ENCODE data around the gene TBCB.
"Not testable (repeated sequence)": the region's sequence is repeated elsewhere in the genome, so short reads cannot be mapped to it uniquely, and the experiment has no call there.

TBCB gene

DNA sequence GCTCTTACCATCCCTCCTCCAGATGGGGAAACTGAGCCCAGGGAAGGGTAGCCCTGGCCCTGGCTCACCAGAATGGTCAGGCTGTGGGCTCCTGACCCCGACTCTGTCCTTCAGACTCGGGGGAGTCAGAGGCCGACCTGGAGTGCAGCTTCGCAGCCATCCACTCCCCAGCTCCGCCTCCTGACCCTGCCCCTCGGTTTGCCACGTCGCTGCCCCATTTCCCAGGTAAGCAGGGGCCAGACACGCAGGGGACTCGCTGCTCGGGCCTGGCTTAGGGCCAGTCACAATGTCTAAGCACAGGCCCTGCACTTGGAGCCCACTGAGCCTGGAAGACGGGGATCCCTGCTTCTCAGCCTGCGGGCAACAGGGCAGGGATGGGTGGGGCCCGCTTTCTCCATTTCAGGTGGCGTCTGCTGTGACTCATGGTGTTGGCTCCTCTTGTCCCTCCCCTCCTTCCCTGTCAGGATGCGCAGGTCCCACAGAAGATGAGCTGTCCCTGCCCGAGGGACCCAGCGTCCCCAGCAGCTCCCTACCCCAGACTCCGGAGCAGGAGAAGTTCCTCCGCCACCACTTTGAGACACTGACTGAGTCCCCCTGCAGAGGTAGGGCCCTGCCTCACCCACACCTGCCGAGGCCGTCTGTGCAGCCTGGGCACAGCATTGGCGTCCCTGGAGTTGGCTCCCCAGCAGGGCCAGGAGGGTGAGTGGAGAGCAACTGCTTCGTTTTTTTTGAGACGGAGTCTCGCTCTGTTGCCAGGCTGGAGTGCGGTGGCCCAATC lies 13.5 kb upstream of the TBCB start:
- DNase-seq (ENCODE audit: low read depth): no peak

DNA sequence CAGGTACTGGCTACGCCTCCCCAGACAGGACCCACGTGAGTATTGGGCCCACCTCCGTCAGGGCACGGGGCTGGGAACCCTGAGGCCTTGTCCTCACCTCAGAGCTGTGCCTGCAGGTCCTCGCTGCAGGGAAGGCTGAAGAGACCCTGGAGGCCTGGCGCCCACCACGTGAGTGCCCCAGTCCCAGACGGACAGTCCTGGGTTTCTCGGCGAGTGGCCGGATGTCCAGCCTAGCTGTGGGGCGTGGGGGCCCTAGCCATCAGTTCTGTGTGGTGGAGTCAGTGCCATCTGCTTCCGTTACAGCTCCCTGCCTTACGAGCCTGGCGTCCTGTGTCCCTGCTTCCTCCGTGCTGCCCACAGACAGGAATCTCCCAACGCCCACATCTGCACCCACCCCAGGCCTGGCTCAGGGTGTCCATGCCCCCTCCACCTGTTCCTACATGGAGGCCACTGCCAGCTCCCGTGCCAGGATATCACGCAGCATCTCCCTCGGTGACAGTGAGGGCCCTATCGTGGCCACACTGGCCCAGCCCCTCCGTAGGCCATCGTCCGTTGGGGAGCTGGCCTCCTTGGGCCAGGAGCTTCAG lies 12.1 kb upstream of the TBCB start:
- no peak for DNase-seq (ENCODE audit: low read depth)

DNA sequence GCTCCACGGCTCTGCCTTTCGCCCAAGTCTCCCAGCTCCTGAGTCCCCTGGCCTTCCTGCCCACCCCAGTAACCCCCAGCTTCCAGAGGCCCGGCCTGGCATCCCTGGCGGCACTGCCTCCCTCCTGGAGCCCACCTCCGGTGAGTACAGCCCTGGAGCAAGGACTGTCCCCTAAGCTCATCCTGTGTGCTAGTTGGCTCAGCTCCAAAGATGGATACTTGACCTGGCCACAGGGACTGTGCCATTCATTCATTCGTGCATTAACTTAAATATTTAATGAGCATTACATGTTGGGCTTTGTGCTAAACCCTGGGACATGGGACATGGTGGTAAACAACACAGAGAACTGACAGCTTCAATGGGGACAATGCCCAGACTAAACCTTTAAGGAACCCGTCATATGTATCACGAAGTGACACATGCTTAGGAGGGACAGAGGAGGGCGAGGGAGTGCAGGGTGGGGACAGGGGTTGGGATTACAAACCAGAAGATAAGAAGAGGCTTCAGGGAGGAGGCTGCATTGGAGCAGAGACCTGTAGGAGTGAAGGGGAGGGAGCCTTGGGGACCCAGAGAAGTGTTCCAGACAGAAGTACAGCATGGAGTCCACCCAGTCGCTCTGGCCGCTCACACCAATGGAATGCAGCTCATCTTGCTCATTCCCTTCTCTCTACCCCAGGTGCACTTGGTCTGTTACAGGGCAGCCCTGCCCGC lies 11.3 kb upstream of the TBCB start:
- DNase-seq (ENCODE audit: low read depth): no peak

GRCh38 chr19:36106441-36106840 lies 8.8 kb upstream of the TBCB start:
- DNase-seq (ENCODE audit: low read depth): no peak

GRCh38 chr19:36106991-36107390 lies 8.3 kb upstream of the TBCB start:
- no peak for DNase-seq (ENCODE audit: low read depth)

GRCh38 chr19:36108684-36109083 lies 6.6 kb upstream of the TBCB start:
- DNase-seq (ENCODE audit: low read depth): no peak

GRCh38 chr19:36110487-36111199 lies 4.6 kb upstream of the TBCB start, which contains the start of gene OVOL3:
OVOL3 (plus strand) TSS chr19:36111143; CDS start chr19:36111203, 60 bp downstream.
- no peak for DNase-seq (ENCODE audit: low read depth)

DNA sequence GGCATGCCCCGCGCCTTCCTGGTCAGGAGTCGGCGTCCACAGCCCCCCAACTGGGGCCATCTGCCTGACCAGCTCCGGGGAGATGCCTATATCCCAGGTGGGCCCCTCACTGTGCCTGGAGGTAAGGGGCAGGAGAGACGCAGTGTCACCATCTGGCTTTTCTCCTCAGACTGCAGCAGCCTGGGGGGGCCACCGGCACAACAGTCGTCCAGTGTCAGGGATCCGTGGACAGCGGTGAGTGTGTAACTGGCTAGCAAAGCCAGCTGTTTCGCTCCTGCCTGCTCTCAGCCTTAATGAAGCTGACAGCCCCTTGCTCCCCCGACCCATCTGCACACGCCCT lies 4.1 kb upstream of the TBCB start:
- no peak for DNase-seq (ENCODE audit: low read depth)

GRCh38 chr19:36112678-36113077 lies 2.6 kb upstream of the TBCB start:
- DNase-seq (ENCODE audit: low read depth): no peak

- no peak for DNase-seq (ENCODE audit: low read depth)
These were observed 1.8 kb upstream of the TBCB start for GRCh38 chr19:36113425-36113824.

DNA sequence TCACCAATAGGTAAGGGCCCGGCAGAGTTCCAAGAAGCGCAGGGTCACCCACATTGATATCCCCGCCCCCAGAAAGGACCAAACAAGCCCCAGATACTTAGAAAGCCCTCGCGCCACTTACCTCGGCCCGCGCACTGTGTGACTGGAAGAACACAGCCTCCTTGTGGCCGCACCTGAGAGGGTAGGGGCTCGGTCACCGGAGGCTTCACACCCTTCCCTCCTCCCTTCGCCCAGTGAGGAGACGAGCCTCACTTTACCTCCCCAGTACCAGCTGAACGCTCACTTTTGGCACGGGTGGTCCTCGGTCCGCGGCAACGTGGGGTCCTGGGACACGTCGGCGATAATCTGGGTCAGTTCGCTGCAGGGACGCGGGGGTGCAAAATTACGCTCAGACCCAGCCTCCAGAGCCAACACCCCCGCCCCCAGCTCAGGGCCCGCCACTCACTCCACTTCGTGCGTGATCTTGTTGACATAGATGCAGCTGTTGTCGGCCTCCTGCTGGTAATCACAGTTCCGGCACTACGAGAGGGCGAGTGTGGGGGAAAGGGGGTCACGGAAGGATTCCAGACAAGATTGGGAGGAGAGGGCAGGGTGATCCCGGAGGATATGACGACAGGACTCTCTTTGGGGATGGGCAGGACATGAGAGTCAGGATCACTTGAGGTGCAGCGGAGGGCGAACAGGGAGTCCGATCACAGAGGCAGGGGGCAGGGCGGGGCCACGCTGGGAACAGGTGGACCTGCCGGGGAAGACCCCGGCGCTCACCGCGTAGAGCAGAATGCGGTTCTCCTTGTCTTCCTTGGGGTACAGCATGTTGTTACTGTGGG lies 1.2 kb upstream of the TBCB start:
- no peak for DNase-seq (ENCODE audit: low read depth)

DNA sequence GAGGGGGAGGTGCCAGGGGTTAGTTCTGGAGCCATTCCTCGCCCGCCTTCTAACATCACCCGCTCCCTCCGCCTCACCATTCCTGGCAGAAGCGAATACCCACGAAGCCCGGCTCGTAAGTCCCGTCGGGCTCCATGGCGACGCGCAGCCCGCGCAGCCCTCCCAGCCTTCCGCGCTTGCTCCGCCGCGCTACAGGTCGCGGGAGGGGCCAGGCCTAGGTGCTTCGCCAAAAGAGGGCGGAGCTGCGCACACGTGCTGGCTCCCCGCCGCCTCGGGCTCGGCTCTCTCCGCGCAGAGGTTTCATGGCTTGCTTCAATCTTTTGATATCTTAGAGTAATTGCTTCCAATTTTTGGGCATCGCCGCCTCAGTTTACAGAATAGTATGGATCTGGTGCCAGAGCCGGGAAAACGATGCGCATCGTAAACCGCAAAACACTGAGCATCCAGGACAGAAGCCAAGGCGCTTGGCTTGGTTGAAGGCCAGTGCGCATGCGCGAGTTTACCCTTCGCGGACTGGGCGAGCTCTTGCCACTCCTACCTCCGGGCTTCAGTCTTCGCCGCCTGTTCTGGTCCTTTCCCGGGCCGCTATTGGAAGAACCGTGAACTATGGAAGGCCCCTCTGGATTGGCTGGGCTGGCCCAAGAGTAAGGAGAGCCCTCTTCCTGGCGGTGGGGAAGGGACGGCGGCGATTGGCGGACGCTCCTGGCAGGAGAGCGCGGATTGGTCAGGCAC lies 381 bp upstream of the TBCB start, which contains the start of gene POLR2I:
Gene POLR2I (minus strand): TSS at position 155 of the 732 bp plus-strand sequence. CDS start 19 bp downstream, at position 136.
- DNase-seq (ENCODE audit: low read depth): peak; percentile 97

DNA sequence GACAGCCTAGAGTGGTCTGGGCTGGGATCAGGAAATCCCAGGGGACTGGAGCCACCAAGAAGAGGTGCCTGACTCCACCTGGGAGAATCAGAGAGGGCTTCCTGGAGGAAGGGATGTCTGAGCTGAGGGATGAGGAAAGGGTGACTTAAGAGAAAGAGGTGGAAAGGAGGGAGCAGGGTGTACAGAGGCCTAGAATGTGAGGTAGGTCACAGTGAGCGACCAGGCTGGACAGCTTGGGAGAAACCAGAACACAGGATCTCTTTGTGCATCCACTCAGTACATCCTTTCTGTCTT lies 1.0 kb downstream of the TBCB start:
- DNase-seq (ENCODE audit: low read depth): no peak

- no peak for DNase-seq (ENCODE audit: low read depth)
These were observed 5.1 kb downstream of the TBCB start for GRCh38 chr19:36120092-36120983.

GRCh38 chr19:36120984-36121358 lies 5.7 kb downstream of the TBCB start:
- no peak for DNase-seq (ENCODE audit: low read depth)

DNA sequence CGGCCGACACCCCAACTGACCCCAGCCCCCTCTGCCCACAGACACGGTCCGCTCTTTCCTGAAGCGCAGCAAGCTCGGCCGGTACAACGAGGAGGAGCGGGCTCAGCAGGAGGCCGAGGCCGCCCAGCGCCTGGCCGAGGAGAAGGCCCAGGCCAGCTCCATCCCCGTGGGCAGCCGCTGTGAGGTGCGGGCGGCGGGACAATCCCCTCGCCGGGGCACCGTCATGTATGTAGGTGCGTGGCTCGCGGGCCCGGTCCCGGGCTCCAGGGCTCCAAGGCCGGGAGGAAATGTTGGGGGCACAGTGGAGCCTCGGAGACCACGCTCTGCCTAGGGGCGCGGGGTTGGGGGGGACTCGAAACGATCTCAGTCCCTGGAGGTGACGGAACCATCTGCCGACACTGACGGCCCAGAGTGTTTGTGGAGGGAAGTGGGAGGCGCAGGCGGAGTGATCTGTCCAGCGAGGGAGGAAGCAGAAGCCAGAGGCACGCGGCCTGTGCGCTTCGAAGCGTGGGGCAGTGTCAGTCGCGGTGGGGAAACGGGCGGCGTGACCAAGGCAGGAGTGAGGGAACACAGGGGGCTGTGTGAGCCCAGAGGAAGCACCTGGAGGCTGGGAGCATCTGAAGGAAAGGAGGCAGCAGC lies 6.3 kb downstream of the TBCB start:
- no peak for DNase-seq (ENCODE audit: low read depth)

- no peak for DNase-seq (ENCODE audit: low read depth)
These were observed 10.3 kb downstream of the TBCB start for GRCh38 chr19:36125557-36125956.

- DNase-seq (ENCODE audit: low read depth): no peak
These were observed 13.1 kb downstream of the TBCB start for GRCh38 chr19:36128392-36128736.

GRCh38 chr19:36131221-36131620 lies 16.0 kb downstream of the TBCB start:
- not testable (repeated sequence) for DNase-seq (ENCODE audit: low read depth)

DNA sequence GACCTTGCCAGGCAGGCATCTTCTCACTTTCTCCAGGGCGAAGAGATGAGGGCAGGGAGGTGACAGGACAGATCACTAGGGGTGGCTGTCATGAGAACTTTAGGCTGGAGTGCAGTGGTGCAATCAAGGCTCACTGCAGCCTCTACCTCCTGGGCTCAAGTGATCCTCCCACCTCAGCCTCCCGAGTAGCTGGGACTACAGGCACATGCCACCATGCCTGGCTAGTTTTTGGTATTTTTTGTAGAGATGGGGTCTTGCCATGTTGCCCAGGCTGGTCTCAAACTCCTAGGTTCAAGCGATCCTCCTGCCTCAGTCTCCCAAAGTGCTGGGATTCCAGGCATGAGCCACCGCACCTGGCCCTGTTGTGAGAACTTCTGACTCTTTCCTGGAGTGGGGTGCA lies 19.6 kb downstream of the TBCB start:
- DNase-seq (ENCODE audit: low read depth): not testable (repeated sequence)
